ENCODE data around the gene C1QTNF1.
"Not testable (repeated sequence)": the region's sequence is repeated elsewhere in the genome, so short reads cannot be mapped to it uniquely, and the experiment has no call there.

C1QTNF1 gene

DNA sequence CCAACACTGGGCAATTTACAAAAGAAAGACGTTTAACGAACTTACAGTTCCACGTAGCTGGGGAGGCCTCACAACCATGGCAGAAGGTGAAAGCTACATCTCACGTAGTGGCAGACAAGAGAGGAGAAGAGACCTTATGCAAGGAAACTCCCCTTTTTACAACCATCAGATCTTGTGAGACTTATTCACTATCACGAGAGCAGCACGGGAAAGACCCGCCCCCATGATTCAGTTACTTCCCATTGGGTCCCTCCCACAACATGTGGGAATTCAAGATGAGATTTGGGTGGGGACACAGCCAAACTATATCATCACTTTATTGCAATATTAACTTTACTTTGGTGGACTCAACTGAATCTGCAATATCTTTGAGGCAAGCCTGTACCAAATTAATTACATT, 38.7 kb downstream of the C1QTNF1 start:
- DNase-seq, result no peak

DNA sequence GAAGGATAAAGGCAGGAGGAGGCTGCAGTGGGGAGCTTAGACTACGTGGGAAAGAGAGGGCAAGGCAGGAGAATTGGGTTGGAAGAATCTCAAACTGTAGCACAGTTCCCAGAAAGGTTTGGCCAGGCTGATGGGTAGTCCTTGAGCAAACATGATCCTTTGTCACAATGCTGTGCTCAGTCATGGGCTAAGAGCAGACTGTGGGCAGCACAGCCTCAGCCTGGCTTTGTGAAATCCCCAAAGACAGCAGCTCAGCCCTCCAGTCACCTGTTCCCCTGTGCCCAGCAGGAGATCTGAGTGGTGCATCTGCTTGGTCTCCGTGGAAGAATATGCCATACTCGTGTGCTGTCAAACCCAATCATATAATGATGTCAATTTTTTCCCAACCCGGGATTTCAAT, 40.1 kb downstream of the C1QTNF1 start:
- DNase-seq, result no peak

DNA sequence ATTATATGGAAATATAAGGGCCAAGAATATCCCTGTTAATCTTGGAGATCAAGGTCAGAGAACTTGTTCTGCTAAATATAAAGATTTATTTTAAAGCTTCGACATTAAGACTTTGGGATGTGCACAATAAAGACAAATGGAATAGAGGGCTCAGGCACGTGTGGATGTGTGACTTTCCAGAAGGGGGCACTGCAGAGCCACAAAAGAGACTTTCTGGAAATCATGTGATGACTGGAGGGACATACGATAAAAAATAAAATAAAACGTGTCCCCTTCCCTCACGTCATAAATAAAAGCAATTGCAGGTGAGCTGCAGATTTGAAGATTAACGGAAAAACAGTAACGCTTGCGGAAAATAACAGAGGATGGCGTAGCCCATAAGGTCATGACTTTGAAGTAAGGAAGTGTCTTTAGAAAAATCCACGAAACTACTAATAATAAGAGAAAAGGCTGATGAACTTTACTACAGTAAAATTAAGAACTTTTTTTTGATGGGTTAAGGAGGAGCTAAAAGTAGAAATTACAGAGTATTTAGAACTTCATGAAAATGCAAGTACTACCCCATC, 41.2 kb downstream of the C1QTNF1 start:
- peak; percentile 42 to 54 for DNase-seq

DNA sequence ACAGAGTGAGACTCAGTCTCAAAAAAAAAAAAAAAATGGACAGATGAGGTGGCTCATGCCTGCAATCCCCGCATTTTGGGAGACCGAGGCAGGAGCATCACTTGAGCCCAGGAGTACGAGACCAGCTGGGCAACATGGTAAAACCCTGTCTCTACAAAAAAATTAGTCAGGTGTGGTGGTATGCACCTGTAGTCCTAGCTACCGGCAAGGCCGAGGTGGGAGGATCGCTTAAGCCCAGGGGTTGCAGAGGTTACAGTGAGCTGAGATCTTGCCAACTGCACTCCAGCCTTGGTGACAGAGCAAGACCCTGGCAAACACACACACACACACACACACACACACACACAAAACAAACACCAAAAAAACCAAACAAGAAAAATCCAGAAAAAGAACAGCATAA, 43.0 kb downstream of the C1QTNF1 start:
- DNase-seq, result no peak

DNA sequence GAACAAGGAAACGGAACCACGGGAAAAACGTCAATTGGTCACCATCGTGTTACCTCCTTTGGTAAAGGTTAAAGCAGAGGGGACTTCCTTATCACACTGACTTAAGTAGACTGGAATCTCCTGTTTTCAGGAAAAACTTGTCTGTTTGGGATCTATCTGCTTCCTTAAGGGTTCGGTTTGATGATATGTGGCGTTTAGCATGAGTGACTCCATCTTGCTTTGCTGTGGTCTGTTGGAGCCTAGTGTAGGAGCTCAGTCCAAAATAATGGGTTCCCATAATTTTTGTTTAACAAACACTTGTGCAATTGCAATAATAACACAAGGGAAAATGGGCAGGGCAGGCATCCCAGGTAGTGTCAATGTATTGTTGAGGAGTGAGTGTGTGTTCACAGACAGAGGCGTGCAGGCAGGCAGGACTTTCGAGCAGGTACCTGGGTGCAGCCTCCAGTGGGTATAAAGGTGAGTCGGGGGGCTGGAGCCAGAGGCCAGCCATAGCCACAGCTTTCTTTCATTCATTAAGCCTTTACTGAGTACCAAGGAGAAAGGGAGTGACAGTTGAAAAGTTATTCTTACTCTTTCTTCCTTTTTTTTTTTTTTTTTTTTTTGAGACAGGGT, 46.4 kb downstream of the C1QTNF1 start:
- DNase-seq, result no peak

DNA sequence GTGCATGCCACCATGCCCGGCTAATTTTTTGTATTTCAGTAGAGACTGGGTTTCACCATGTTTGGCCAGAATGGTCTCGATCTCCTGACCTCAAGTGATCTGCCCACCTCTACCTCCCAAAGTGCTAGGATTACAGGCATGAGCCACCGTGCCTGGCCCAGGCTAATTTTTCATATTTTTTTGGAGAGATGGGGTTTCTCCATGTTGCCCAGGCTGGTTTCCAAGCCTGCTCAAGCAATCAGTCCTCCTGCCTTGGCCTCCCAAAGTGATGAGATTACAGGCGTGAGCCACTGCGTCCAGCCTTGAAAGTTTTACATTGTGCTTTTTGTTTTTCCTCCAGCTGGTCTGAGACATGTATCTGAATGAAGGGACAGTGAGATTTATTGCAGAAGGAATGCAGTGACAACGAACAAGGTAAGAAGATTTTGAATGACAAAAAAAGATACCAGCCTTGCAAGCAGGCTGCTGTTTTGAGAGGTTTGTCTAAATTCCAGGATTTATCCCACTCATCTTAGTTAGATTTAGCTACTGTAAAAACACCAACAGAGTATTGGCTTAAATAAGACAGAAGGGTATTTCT, 47.3 kb downstream of the C1QTNF1 start:
- no peak for DNase-seq

DNA sequence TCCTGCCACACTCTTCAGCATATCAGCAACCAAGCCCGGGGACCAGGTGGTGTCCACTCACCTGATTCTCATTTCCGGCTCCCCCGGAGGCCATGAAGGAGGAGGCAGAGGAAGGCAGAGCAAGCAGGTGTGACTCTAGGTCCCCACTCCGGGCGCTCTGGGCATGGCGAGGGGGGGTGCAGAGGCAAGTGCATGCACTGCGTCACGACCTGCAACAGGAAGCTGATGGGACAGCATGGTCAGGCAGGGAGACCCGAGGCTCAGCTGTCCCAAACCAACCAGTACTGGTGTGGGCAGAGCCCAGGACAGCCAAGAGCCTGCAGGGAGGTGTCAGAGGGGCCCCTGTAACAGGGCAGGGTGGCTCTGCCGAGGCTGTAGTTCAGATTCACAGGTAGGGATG, 48.6 kb downstream of the C1QTNF1 start:
- DNase-seq, result no peak

DNA sequence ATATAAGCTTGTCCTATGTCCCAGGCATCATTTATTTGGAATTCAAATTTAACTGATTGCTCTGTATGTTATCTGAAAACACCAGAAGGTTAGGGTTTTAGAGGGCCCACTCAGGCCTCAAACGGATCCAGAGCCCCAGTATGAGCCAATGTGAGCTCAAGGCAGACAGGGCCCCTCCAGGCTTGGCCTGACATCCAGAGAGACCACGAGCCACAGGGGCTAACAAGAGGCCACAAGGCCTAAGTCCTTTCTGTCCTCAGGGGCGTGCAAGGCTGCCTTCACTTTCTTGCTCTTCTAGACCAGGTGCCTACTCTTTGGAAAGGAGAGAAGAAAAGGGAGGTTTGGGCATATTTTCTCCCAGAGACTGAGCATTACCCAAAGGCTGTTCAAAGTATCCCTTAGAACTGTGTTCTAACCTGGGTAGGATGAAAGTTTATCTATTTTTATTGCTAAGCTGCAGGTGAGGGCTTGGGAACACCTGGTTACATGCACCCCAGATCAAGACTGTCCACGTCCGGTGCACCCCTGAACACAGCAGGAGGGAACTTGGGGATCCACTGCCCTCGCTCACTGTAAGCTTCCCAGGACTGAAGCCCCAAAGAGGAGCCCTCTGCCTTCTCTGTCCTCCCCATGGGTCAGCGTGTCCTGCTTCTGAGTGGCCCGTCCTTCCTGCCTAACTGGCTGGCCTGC, 49.2 kb downstream of the C1QTNF1 start:
- no peak for DNase-seq

DNA sequence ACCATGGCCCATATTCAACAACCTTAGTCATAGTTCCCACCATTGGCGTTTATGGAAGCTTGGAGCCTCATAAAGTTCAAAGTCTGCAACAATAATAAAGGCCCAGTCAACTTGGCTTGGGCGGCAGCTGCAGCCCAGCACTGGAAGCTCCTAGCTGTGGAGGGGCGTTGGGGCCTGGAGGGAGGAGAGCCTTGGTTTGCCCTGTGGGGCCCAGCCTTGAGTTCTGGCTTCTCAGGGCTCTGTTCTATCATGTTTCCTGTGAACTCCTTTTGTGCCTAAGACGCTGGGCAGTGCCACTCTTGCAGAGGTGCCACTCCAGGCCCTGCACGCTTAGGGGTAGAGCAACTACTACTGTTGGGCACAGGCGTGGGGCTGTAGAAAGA, 49.7 kb downstream of the C1QTNF1 start:
- DNase-seq, result no peak

DNA sequence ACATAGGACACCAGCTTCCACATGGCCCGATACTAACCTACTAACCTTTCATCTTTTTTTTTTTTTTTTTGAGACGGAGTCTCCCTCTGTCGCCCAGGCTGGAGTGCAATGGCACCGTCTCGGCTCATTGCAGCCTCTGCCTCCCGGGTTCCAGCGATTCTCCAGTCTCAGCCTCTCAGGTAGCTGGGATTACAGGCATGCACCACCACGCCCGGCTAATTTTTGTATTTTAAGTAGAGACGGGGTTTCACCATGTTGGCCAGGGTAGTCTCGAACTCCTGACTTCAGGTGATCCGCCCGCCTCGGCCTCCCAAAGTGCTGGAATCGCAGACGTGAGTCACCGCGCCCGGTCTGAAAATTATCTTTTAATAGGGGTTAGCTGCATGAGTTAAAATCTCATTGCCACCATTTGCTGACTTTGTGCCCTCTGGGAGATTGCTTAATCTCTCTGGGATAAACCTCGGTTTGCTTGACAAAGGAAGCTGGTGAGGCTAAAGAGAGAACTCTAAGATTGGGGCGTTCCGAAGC, 50.2 kb downstream of the C1QTNF1 start:
- DNase-seq, result not testable (repeated sequence)

DNA sequence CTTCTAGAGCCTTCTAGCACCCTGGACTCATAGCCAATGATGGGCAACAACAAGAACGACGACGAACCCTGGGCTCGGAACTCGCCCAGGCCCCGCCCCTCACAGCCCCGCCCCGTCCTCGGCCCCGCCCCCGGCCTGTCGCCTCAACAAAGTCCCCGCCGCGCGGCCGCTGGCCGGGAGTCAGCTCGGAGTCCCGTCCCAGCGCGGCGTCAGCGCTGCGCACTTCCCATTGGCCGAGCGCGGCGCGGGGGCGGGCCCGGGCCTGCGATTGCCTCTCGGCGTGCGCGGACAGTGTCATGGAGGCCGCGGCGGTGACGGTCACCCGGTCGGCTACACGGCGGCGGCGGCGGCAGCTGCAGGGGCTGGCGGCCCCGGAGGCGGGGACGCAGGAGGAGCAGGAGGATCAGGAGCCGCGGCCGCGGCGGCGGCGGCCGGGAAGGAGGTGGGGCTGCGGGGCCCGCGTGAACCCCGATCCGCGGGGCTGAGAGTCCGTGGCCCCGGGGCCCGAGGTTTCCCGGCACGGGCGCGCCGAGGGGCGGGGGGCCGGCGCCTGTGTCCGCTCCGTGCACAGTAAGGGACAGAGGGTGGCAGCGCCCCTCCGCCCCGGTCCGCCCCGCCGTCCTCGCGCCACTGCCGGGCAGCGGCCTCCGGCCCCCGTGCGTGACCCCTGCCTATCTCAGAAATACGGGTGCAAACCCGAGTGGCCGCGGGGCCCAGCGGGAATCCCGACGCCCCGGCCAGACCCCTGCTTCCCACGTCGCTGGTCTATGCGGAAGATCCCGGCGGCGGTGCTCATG, 50.9 kb downstream of the C1QTNF1 start, which contains the start of gene ENGASE:
Gene ENGASE (plus strand): TSS at position 176 of the 797 bp plus-strand sequence. CDS start 121 bp downstream, at position 297.
- DNase-seq, result peak; percentile 85 to 94

DNA sequence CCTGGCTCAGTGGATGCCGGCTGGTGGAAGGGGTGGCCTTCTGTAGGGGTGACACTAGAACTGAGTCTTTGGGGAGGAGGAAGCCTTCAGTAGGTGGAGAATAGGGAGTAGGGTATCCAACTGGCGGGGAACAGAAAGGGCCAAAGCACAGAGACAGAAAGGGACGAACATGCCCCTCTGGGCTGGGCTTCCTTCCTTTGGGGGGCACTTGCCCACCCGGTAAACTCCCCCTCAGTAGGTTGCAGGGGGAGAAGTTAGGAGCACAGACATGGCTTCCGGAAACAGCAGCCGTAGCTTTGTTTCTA, 51.4 kb downstream of the C1QTNF1 start:
- DNase-seq, result no peak

DNA sequence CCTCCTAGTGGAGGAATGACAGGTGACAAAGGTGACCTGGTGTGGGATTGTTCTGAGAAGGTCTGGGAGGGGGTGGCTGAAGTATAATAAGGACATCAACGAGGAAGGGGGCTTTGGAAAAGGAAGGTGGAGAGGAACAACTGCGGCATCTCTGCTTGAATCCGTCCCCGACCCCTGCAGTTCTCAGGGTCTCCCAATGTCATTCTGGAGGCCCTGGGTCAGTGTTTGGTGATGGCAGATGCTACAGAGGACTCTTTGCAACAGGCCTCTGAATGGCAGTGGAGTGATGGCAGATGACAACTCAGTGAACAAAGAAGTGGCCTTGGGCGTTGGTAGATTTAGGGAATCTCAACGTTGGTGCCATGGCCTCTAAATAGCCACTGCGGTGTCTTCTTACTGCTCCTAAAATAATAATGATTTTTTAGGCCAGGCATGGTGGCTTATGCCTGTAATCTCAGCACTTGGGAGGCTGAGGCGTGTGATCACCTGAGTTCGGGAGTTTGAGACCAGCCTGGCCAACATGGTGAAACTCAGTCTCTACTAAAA, 52.0 kb downstream of the C1QTNF1 start:
- no peak for DNase-seq

DNA sequence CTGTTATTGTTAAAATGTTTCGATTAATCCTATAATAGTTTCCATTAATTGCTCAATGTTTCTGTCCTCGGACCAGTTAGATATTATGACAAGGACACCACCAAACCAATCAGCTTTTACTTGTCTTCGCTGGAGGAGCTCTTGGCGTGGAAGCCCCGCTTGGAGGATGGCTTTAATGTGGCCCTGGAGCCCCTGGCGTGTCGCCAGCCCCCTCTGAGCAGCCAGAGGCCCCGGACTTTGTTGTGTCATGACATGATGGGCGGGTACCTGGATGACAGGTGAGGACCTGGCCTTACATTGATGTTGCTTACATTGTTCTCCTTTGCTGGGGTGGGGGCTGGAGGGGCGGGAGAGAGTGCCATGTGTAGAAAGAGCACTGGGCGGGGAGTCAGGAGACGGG, 53.6 kb downstream of the C1QTNF1 start:
- DNase-seq, result no peak

DNA sequence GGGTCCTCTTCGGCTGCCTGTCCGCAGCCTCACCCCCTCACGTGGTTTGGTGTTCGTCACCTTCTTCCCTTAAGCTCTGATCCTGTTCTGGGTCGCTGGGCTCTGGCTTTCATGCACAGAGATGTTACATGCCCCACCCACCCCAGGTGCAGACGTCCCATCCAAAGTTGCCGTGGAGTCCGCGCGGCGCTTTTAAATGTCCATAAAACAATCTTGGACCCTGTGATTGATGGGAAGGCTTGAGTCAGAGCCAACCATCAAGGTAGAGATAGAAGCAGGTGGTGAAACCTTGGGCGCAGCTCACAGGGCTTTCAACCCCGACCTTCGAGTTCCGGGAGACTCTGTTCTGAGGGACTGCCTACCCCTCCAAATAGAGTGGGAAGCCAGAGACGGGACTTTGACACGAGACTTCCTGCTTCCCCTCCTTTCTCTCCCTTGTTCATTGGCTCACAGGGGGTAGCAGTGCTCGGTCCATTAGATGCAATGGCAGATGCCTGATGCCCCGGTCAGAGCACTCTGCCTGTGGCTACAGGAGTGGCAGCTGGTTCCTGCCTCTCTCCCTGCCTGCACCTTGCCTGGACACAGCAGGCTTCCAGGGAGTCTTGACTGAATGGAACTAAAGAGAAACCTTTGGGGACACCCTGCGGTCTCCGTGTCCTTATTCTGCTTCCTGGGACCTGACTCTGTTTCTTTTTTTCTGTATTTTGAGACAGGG, 54.7 kb downstream of the C1QTNF1 start:
- DNase-seq, result no peak

DNA sequence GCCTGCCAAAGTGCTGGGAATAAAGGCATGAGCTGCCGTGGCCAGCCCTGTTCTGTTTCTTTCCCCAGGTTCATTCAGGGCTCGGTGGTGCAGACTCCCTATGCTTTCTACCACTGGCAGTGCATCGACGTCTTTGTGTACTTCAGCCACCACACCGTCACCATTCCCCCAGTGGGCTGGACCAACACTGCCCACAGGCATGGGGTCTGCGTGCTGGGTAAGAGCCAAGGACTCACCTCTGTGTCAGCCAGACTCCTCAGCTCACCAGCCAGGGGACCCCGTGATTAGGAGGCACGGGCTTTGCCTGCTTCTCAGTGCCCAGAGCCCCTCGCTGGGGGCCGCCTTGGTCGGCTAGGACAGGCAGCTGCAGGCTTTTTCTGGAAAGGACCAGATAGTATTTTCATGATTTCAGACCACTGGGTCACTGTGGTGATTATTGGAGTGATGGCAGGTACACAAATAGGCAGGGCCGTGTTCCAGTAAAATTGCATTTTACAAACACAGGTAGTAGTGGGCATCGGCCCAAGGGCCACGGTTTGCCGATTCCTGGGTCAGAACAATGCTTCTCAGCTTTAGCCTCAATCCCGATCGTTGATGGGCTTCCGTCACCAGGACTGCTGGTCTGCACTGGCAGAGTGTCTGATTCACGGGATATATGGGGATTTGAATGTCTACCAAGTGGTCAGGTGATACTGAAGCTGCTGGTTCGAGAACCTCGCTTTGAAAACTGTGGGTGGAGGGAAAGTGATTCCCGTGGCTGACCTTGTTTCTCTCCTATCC, 55.6 kb downstream of the C1QTNF1 start:
- DNase-seq, result no peak

DNA sequence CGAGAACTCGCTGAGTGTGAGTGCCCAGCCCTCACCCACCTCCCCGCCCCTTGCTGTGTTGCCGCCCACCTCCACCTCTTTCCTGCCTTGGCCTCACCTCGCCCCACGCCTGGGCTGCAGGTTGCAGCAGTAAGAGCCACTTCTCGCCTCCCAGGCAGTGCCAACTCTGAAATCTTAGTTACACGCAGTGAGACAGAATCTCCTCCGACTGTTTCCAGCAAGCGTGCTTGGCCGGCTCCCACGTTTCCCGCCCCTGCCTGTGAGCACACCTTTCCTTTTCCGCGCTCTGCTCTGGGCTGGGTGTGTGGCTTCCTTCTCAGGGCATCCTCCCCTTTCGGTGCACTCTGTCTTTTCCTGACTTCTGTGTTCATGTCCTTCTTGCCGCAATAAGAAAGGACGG, 56.4 kb downstream of the C1QTNF1 start:
- no peak for DNase-seq

DNA sequence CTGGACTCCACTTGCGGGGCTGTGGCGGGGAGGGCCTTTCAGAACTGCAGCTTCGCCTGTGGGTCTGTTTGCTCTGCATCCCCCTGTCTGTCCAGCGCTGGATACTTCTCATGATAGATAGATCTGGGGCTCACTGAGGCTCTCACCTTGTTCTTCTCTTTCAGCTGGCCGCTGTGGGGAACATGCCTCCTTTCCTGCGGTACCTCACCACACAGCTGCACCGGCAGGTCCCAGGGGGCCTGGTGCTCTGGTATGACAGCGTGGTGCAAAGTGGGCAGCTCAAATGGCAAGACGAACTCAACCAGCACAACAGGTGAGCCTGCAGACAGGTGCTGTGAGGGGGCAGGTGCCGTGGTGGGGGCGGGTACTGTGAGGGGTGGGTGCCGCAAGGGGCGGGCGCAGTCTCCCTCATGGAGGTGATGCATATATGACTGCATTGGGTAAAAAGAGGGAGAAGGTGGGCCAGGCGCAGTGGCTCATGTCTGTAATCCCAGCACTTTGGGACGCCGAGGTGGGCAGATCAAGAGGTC, 56.9 kb downstream of the C1QTNF1 start:
- DNase-seq, result no peak

DNA sequence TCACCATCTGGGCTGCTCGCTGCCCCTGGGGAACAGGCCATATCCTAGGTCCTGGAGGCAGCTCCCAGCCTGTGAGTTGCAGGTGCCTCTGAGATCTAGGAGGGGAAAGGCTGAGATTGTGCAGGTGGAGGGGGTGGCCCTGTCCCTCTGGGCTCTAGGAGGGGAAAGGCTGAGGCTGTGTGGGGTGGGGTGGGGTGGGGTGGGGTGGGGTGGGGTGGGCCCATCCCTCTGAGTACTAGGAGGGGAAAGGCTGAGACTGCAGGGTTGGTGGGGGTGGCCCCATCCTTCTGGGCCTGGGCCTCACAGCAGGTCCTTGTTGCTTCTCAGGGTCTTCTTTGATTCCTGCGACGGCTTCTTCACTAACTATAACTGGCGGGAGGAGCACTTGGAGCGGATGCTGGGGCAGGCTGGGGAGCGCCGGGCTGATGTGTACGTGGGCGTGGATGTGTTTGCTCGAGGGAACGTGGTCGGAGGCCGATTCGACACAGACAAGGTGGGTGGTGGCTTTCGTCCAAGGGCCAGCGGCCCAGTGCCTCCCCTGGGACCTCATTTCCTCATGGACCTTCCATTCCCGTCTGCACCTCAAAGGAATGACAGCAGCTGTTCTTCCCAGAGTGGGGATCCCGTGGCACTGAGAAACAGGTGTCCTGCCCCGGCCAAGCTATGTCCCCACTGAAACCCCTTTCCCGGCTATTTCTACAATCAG, 57.8 kb downstream of the C1QTNF1 start:
- DNase-seq, result no peak

Data from stimulated activated CD4-positive, alpha-beta T cell treated with anti-CD3 and anti-CD28 coated beads, Interleukin-4, amount 100 ng/mL, for 4 hours (primary cell).